Stimulated activated CD4-positive, alpha-beta T cell treated with anti-CD3 and anti-CD28 coated beads, Interleukin-12 subunit alpha, Interleukin-12 subunit beta, amount 100 ng/mL, for 4 hours (primary cell): ENCODE measurements around the gene TLE6.
"Not testable (repeated sequence)": the region's sequence is repeated elsewhere in the genome, so short reads cannot be mapped to it uniquely, and the experiment has no call there.

Experiments
- DNase-seq: peaks from one replicate; pipeline ENCODE4 v3.0.0-alpha.2; 2020

The TLE6 gene

GRCh38 chr19:3005345-3005744 lies 28.0 kb downstream of the TLE6 start:
- no peak for DNase-seq

- no peak for DNase-seq
Measured at GRCh38 chr19:3006075-3006767, 28.9 kb downstream of the TLE6 start.

GRCh38 chr19:3007975-3008374 lies 30.6 kb downstream of the TLE6 start:
- no peak for DNase-seq

- no peak for DNase-seq
Measured at GRCh38 chr19:3008994-3009393, 31.6 kb downstream of the TLE6 start.

GRCh38 chr19:3010871-3011270 lies 33.5 kb downstream of the TLE6 start:
- no peak for DNase-seq

- DNase-seq, result not testable (repeated sequence)
Measured at GRCh38 chr19:3012059-3012458, 34.7 kb downstream of the TLE6 start.

GRCh38 chr19:3012621-3013262 lies 35.4 kb downstream of the TLE6 start:
- no peak for DNase-seq

- no peak for DNase-seq
Measured at GRCh38 chr19:3013263-3013725, 35.9 kb downstream of the TLE6 start.

GRCh38 chr19:3014135-3014534 lies 36.8 kb downstream of the TLE6 start:
- no peak for DNase-seq

- no peak for DNase-seq
Measured at GRCh38 chr19:3015126-3016057, 38.0 kb downstream of the TLE6 start.

GRCh38 chr19:3017923-3018322 lies 40.6 kb downstream of the TLE6 start:
- DNase-seq, result no peak

- DNase-seq, result no peak
Measured at GRCh38 chr19:3019211-3019854, 42.0 kb downstream of the TLE6 start.

GRCh38 chr19:3020321-3020960 lies 43.1 kb downstream of the TLE6 start:
- no peak for DNase-seq

- DNase-seq, result no peak
Measured at GRCh38 chr19:3024509-3024869, 47.1 kb downstream of the TLE6 start.

- DNase-seq, result no peak
Measured at GRCh38 chr19:3024870-3025548, 47.6 kb downstream of the TLE6 start.

- no peak for DNase-seq
Measured at GRCh38 chr19:3025549-3025886, 48.2 kb downstream of the TLE6 start.

- DNase-seq, result no peak
Measured at GRCh38 chr19:3026768-3027167, 49.4 kb downstream of the TLE6 start.

GRCh38 chr19:3027292-3027691 lies 49.9 kb downstream of the TLE6 start:
- DNase-seq, result no peak

GRCh38 chr19:3027981-3028304 lies 50.6 kb downstream of the TLE6 start:
- no peak for DNase-seq

- no peak for DNase-seq
Measured at GRCh38 chr19:3028305-3029064, 51.1 kb downstream of the TLE6 start.
